Measurements from ENCODE around the gene ANAPC10. TPM values are rescaled to one million over a fixed set of nuclear protein-coding genes. Genes with fewer than 3 reads are reported as not detected.
A peak's percentile ranks its signal among the peaks of the same experiment; 100 is the strongest.

Gene ANAPC10
- total RNA-seq, 3 donors from 2014 or later (not counting 1 experiment from before 2014, with no cell fraction given) = 27.9 to 37.7 (median 37.7) TPM

- H3K36me3 Mint-ChIP-seq = no peaks in the 10 kb centered on the region
- ATAC-seq (peak in 2 of 3 donors; percentile 24 to 36), DNase-seq (no peak)
- Histone ChIP-seq H3K27ac (ENCODE audit: low read length) (no peak overlapping the region), H3K36me3 (ENCODE audit: control insufficient read depth, insufficient read depth, low read length) (no peaks in the 10 kb centered on the region), H3K4me3 (ENCODE audit: low read length) (no peak overlapping the region), H3K4me1 (ENCODE audit: control insufficient read depth, insufficient read depth, low read length) (peaks cover 3% of the 10 kb centered on the region), H3K27me3 (ENCODE audit: control insufficient read depth, insufficient read depth, low read length) (no peaks in the 10 kb centered on the region), H3K9me3 (ENCODE audit: control insufficient read depth, insufficient read depth, low read length) (no peaks in the 10 kb centered on the region)
- H3K4me1 Mint-ChIP-seq = peaks cover 32 to 37% of the 10 kb centered on the region in 2 donors
- TF ChIP-seq CTCF (IDR thresholded peaks at IDR 0.05) = no peak
- WGBS (ENCODE audit: insufficient coverage) = 99% methylated on average over 4 of the region's 5 CpGs
- H3K9me3 Mint-ChIP-seq = no peaks in the 10 kb centered on the region
- H3K4me3 Mint-ChIP-seq = no peak overlapping the region
- H3K27me3 Mint-ChIP-seq (ENCODE audit: low read depth in 2 of 2) = no peaks in the 10 kb centered on the region
- H3K27ac Mint-ChIP-seq = peak overlapping the region in 1 of 2 donors; percentile 63
- intact Hi-C loops (cut with micrococcal nuclease) = no loop called here
Observed at GRCh38 chr4:145055533-145056257, 42.3 kb downstream of the ANAPC10 start.

GRCh38 chr4:145049241-145049640, 48.8 kb downstream of the ANAPC10 start:
- Mint-ChIP-seq H3K4me1 (peaks cover 15 to 27% of the 10 kb centered on the region in 2 donors), H3K9me3 (no peaks in the 10 kb centered on the region), H3K4me3 (no peak overlapping the region), H3K27ac (peak overlapping the region in 1 of 2 donors; percentile 16), H3K27me3 (ENCODE audit: low read depth in 2 of 2) (no peaks in the 10 kb centered on the region), H3K36me3 (no peaks in the 10 kb centered on the region)
- WGBS (ENCODE audit: insufficient coverage) = 94% methylated on average over 1 of the region's 1 CpG
- Histone ChIP-seq H3K36me3 (ENCODE audit: control insufficient read depth, insufficient read depth, low read length) (no peaks in the 10 kb centered on the region), H3K4me1 (ENCODE audit: control insufficient read depth, insufficient read depth, low read length) (no peaks in the 10 kb centered on the region), H3K27ac (ENCODE audit: low read length) (no peak overlapping the region), H3K4me3 (ENCODE audit: low read length) (no peak overlapping the region), H3K27me3 (ENCODE audit: control insufficient read depth, insufficient read depth, low read length) (no peaks in the 10 kb centered on the region), H3K9me3 (ENCODE audit: control insufficient read depth, insufficient read depth, low read length) (no peaks in the 10 kb centered on the region)
- no peak for TF ChIP-seq CTCF (IDR thresholded peaks at IDR 0.05)
- DNase-seq (no peak), ATAC-seq (no peak)
- intact Hi-C loops (cut with micrococcal nuclease) = no loop called here

- Histone ChIP-seq H3K9me3 (ENCODE audit: control insufficient read depth, insufficient read depth, low read length) (no peaks in the 10 kb centered on the region), H3K27ac (ENCODE audit: low read length) (no peak overlapping the region), H3K4me1 (ENCODE audit: control insufficient read depth, insufficient read depth, low read length) (no peaks in the 10 kb centered on the region), H3K36me3 (ENCODE audit: control insufficient read depth, insufficient read depth, low read length) (no peaks in the 10 kb centered on the region), H3K4me3 (ENCODE audit: low read length) (no peak overlapping the region), H3K27me3 (ENCODE audit: control insufficient read depth, insufficient read depth, low read length) (no peaks in the 10 kb centered on the region)
- Mint-ChIP-seq H3K4me1 (peaks cover 18 to 27% of the 10 kb centered on the region in 2 donors), H3K36me3 (no peaks in the 10 kb centered on the region), H3K4me3 (no peak overlapping the region), H3K27me3 (ENCODE audit: low read depth in 2 of 2) (no peaks in the 10 kb centered on the region), H3K9me3 (no peaks in the 10 kb centered on the region), H3K27ac (no peak overlapping the region)
- ATAC-seq (no peak), DNase-seq (no peak)
- no peak for TF ChIP-seq CTCF (IDR thresholded peaks at IDR 0.05)
- intact Hi-C loops (cut with micrococcal nuclease) = no loop called here
Observed at GRCh38 chr4:145048817-145049216, 49.2 kb downstream of the ANAPC10 start.

- H3K36me3 Mint-ChIP-seq = no peaks in the 10 kb centered on the region
- H3K9me3 ChIP-seq (ENCODE audit: control insufficient read depth, insufficient read depth, low read length) = no peaks in the 10 kb centered on the region
- no peaks in the 10 kb centered on the region for H3K4me1 ChIP-seq (ENCODE audit: control insufficient read depth, insufficient read depth, low read length)
- peaks cover 19 to 27% of the 10 kb centered on the region in 2 donors for H3K4me1 Mint-ChIP-seq
- no peaks in the 10 kb centered on the region for H3K27me3 Mint-ChIP-seq (ENCODE audit: low read depth in 2 of 2)
- no peak overlapping the region for H3K27ac ChIP-seq (ENCODE audit: low read length)
- no peak overlapping the region for H3K4me3 ChIP-seq (ENCODE audit: low read length)
- ATAC-seq (no peak), DNase-seq (no peak)
- no peak for TF ChIP-seq CTCF (IDR thresholded peaks at IDR 0.05)
- H3K9me3 Mint-ChIP-seq = no peaks in the 10 kb centered on the region
- H3K36me3 ChIP-seq (ENCODE audit: control insufficient read depth, insufficient read depth, low read length) = no peaks in the 10 kb centered on the region
- no peak overlapping the region for H3K4me3 Mint-ChIP-seq
- 77% methylated on average over 4 of the region's 4 CpGs for WGBS (ENCODE audit: insufficient coverage)
- no peaks in the 10 kb centered on the region for H3K27me3 ChIP-seq (ENCODE audit: control insufficient read depth, insufficient read depth, low read length)
- intact Hi-C loops (cut with micrococcal nuclease) = no loop called here
- H3K27ac Mint-ChIP-seq = peak overlapping the region in 1 of 2 donors; percentile 31
Observed at GRCh38 chr4:145047151-145047550, 50.8 kb downstream of the ANAPC10 start.
